Stimulated activated effector memory CD8-positive, alpha-beta T cell treated with anti-CD3 and anti-CD28 coated beads, Interleukin-12 subunit alpha, Interleukin-12 subunit beta, amount 100 ng/mL, for 72 hours (primary cell): ENCODE measurements around the gene BYSL.

Source experiments
- ATAC-seq: fragments of 150-1000 bp; cut with Tn5 transposase; 2 replicates; pipeline ENCODE4 v1.10.0; 2021
- DNase-seq, 2 donors: peaks; one replicate each; pipeline ENCODE4 v3.0.0; 2021 to 2022; ENCODE audit warnings: low spot score in 2 of 2
- H3K27ac Mint-ChIP-seq: one replicate; pipeline ENCODE4 v1.8.0; 2022; ENCODE audit warnings: mild to moderate bottlenecking, mixed read lengths
- H3K36me3 Mint-ChIP-seq: one replicate; pipeline ENCODE4 v1.8.0; 2022; ENCODE audit warnings: mild to moderate bottlenecking, mixed read lengths
- H3K4me1 Mint-ChIP-seq: one replicate; pipeline ENCODE4 v1.8.0; 2022; ENCODE audit warnings: mixed read lengths
- H3K4me3 Mint-ChIP-seq: one replicate; pipeline ENCODE4 v1.8.0; 2022; ENCODE audit warnings: mild to moderate bottlenecking, mixed read lengths
- H3K9me3 Mint-ChIP-seq: one replicate; pipeline ENCODE4 v1.8.0; 2022; ENCODE audit warnings: mixed read lengths

BYSL gene

DNA sequence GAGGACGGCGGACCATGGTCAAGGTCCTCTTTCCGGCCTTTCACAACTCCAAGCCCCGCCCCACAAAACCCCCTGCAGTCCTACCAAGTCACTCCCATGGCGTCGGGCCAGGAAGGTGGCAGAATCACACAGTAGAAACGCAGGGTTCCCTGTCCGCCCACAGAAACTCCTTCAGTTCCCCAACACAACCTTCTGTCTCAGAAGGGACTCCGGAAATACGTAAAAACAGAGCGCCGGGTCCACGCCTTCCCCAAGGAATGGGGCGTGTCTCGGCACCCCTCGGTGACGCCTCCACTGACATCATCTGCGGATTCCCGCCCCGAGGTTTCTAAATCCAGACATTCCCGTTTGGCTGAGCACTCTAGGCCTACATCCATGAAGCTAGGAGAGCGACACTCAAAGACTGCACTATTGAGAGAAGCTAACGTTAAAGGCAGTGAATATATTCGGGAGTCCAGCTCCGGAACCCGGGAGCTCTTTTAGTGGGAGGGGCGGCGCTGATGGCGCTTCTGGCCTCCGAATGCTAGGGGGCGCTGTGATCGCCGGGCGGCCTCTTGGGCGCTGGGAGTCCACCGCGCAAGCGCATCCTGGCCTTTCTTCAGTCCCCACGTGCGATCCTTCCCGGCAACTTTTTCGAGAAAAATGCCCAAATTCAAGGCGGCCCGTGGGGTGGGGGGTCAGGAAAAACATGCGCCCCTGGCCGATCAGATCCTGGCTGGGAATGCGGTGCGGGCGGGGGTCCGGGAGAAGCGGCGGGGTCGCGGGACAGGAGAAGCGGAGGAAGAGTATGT is at the start of gene BYSL, which contains the start of gene MED20:
Gene BYSL (plus strand): TSS at position 579 of the 791 bp plus-strand sequence. CDS start 64 bp downstream, at position 643.
Gene MED20 (minus strand): TSS at position 219 of the 791 bp plus-strand sequence. CDS start 121 bp downstream, at position 98.
- Mint-ChIP-seq H3K4me3 (peak within 1 kb of the TSS; percentile 98), H3K4me1 (peaks cover 61% of the 10 kb centered on the region), H3K27ac (peak within 1 kb of the TSS; percentile 98), H3K36me3 (peaks cover 64% of the 10 kb centered on the region), H3K9me3 (no peaks in the 10 kb centered on the region)
- ATAC-seq (peak; percentile 94), DNase-seq (peak; percentile 99)

GRCh38 chr6:41871691-41872090 is 49.6 kb upstream of the BYSL start:
- no peaks in the 10 kb centered on the region for H3K36me3 Mint-ChIP-seq
- no peaks in the 10 kb centered on the region for H3K9me3 Mint-ChIP-seq
- no peak overlapping the region for H3K4me3 Mint-ChIP-seq
- DNase-seq (no peak), ATAC-seq (no peak)
- no peaks in the 10 kb centered on the region for H3K4me1 Mint-ChIP-seq
- H3K27ac Mint-ChIP-seq, result no peak overlapping the region

DNA sequence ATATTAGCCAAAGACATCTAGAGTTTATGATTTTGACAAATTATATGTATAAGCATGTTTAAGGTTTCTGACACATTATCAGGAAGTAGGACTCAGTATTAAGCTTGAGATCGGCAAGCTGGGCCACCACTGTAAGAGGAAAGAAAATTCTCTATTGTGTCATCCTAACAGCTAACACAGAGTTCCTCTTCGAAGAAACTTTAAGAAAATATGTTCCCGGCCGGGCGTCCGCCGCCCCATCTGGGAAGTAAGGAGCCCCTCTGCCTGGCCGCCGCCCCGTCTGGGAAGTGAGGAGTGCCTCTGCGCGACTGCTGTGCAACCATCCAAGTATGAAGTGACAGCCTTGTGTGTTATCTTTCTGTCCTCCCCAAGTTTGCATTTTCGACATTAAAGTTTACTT is 49.2 kb upstream of the BYSL start:
- Mint-ChIP-seq H3K4me3 (no peak overlapping the region), H3K9me3 (no peaks in the 10 kb centered on the region), H3K27ac (no peak overlapping the region), H3K36me3 (no peaks in the 10 kb centered on the region), H3K4me1 (no peaks in the 10 kb centered on the region)
- ATAC-seq, result no peak
- DNase-seq, result no peak

- Mint-ChIP-seq H3K4me3 (no peak overlapping the region), H3K9me3 (no peaks in the 10 kb centered on the region), H3K27ac (no peak overlapping the region), H3K36me3 (no peaks in the 10 kb centered on the region), H3K4me1 (no peaks in the 10 kb centered on the region)
- DNase-seq (no peak), ATAC-seq (no peak)
These were observed 46.6 kb upstream of the BYSL start for GRCh38 chr6:41874741-41875140.

GRCh38 chr6:41877051-41877680 is 44.1 kb upstream of the BYSL start:
- Mint-ChIP-seq H3K27ac (no peak overlapping the region), H3K36me3 (no peaks in the 10 kb centered on the region), H3K9me3 (no peaks in the 10 kb centered on the region), H3K4me1 (no peaks in the 10 kb centered on the region), H3K4me3 (no peak overlapping the region)
- DNase-seq, result no peak
- ATAC-seq, result no peak

DNA sequence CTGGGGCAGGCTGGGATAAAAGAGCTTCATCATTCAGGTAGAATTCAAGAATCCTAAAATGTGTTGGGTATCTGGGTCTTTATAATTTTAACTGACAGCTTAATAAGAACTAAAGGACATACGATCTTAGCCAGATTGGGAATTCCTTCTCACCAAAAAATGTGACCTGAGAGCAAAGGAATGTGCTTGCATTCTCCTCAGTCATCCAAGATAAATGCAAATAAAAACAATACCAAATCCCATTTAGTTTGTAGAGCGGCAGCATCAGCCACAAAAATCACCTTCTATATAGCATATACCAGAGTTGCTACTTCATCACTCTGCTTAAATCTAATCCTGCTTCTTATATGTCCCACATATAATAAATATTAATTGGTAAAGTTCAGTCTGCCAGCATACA is 43.1 kb upstream of the BYSL start:
- no peaks in the 10 kb centered on the region for H3K4me1 Mint-ChIP-seq
- no peak overlapping the region for H3K27ac Mint-ChIP-seq
- H3K4me3 Mint-ChIP-seq, result no peak overlapping the region
- no peaks in the 10 kb centered on the region for H3K36me3 Mint-ChIP-seq
- no peaks in the 10 kb centered on the region for H3K9me3 Mint-ChIP-seq
- DNase-seq, result no peak
- ATAC-seq, result no peak

DNA sequence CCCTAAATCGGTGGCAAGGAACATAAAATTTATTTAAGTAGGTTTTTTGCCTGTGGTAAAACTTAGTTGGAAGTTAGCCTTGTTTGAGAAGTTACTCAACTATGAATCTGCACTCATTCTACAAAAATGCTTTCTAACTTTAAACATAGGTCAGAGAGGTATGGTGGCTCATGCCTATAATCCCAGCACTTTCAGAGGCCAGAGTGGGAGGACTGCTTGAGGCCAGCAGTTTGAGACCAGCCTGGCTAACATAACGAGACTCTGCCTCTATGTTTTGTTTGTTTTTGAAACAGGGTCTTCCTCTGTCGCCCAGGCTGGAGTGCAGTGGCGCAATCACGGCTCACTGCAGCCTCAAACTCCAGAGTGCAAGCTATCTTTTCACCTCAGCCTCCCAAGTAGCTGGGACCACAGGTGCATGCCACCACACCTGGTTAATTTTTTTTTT is 42.3 kb upstream of the BYSL start:
- no peak overlapping the region for H3K27ac Mint-ChIP-seq
- DNase-seq (no peak), ATAC-seq (no peak)
- H3K9me3 Mint-ChIP-seq, result no peaks in the 10 kb centered on the region
- H3K4me1 Mint-ChIP-seq, result no peaks in the 10 kb centered on the region
- no peaks in the 10 kb centered on the region for H3K36me3 Mint-ChIP-seq
- H3K4me3 Mint-ChIP-seq, result no peak overlapping the region

GRCh38 chr6:41881506-41881905 is 39.8 kb upstream of the BYSL start:
- H3K36me3 Mint-ChIP-seq, result no peaks in the 10 kb centered on the region
- no peaks in the 10 kb centered on the region for H3K9me3 Mint-ChIP-seq
- no peak overlapping the region for H3K27ac Mint-ChIP-seq
- H3K4me3 Mint-ChIP-seq, result no peak overlapping the region
- H3K4me1 Mint-ChIP-seq, result no peaks in the 10 kb centered on the region
- DNase-seq, result no peak
- ATAC-seq, result no peak

GRCh38 chr6:41884957-41885356 is 36.3 kb upstream of the BYSL start:
- no peak for DNase-seq
- ATAC-seq, result no peak
- H3K9me3 Mint-ChIP-seq, result no peaks in the 10 kb centered on the region
- H3K36me3 Mint-ChIP-seq, result no peaks in the 10 kb centered on the region
- H3K27ac Mint-ChIP-seq, result no peak overlapping the region
- no peaks in the 10 kb centered on the region for H3K4me1 Mint-ChIP-seq
- H3K4me3 Mint-ChIP-seq, result no peak overlapping the region

- DNase-seq, result no peak
- no peaks in the 10 kb centered on the region for H3K4me1 Mint-ChIP-seq
- H3K4me3 Mint-ChIP-seq, result no peak overlapping the region
- no peak overlapping the region for H3K27ac Mint-ChIP-seq
- ATAC-seq, result no peak
- H3K36me3 Mint-ChIP-seq, result no peaks in the 10 kb centered on the region
- no peaks in the 10 kb centered on the region for H3K9me3 Mint-ChIP-seq
These were observed 35.4 kb upstream of the BYSL start for GRCh38 chr6:41885930-41886329.

GRCh38 chr6:41887331-41887751 is 34.0 kb upstream of the BYSL start:
- Mint-ChIP-seq H3K4me3 (no peak overlapping the region), H3K36me3 (no peaks in the 10 kb centered on the region), H3K27ac (no peak overlapping the region)

GRCh38 chr6:41892921-41893564 is 28.3 kb upstream of the BYSL start:
- H3K4me1 Mint-ChIP-seq, result peaks cover 11% of the 10 kb centered on the region
- no peak overlapping the region for H3K27ac Mint-ChIP-seq
- H3K4me3 Mint-ChIP-seq, result no peak overlapping the region
- ATAC-seq (no peak), DNase-seq (no peak)
- peaks cover under 1% of the 10 kb centered on the region for H3K36me3 Mint-ChIP-seq
- H3K9me3 Mint-ChIP-seq, result no peaks in the 10 kb centered on the region

More at GRCh38 chr6:41887331-41887751, 34.0 kb upstream of the BYSL start:
- DNase-seq (no peak), ATAC-seq (no peak)
- H3K9me3 Mint-ChIP-seq, result no peaks in the 10 kb centered on the region
- no peaks in the 10 kb centered on the region for H3K4me1 Mint-ChIP-seq

GRCh38 chr6:41894366-41895299 is 26.7 kb upstream of the BYSL start:
- DNase-seq, result no peak
- ATAC-seq, result peak; percentile 47
- Mint-ChIP-seq H3K9me3 (no peaks in the 10 kb centered on the region), H3K27ac (no peak overlapping the region), H3K4me3 (no peak overlapping the region), H3K36me3 (peaks cover 8% of the 10 kb centered on the region), H3K4me1 (peaks cover 11% of the 10 kb centered on the region)

DNA sequence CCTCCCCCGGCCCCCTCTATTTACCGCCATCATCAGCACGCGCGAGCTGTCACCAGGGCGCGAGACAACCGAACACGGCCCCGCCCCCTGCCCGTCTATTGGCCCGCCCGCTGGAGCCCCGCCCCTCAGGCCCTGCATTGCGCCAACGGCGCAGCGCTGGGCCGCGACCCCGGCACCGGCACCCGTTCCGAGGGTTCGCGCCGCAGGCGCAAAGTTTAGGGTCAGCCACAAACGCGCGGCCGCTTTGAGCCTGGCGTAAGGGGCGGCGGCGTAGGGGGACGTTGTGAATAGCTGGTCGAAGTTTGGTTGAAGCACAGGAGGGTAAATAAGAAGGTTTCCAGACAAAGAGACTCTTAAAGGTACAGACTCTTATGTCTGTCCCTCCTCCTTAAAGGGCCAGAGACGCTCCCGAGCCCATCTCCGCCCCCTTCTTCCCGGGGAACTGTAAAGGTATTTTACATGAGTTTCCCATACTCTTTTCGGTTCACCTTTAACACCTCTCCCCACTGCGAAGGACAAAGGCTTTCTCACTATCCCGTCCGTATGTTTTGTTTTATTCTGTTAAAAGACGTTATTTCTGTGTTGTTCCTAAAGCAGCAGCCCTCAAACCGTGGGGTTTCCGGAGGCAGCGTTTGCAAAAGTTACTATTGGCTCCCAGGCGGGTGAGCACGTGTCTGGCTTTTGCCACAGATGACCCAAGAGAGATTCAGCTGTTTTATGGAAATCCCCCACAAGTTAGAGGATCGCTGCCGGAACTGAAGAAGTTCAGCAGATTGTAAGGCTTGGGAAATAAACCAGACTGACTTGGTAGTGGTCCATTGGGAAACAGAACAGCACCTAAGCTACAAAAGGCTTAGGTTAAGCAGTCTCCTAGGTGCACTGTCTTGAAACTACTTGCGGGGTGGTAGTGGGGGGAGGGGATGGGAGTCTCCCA is 25.7 kb upstream of the BYSL start, which contains the start of gene USP49:
Gene USP49 (minus strand): TSS at position 76 of the 934 bp plus-strand sequence. CDS start 88,392 bp downstream, outside the sequence.
- peak; percentile 86 to 93 for DNase-seq
- H3K4me1 Mint-ChIP-seq, result peaks cover 11% of the 10 kb centered on the region
- peaks cover 8% of the 10 kb centered on the region for H3K36me3 Mint-ChIP-seq
- ATAC-seq, result peak; percentile 96
- no peaks in the 10 kb centered on the region for H3K9me3 Mint-ChIP-seq
- H3K27ac Mint-ChIP-seq, result no peak within 1 kb of the TSS
- no peak within 1 kb of the TSS for H3K4me3 Mint-ChIP-seq
